ENCODE data around the gene CEACAM18.

DNA sequence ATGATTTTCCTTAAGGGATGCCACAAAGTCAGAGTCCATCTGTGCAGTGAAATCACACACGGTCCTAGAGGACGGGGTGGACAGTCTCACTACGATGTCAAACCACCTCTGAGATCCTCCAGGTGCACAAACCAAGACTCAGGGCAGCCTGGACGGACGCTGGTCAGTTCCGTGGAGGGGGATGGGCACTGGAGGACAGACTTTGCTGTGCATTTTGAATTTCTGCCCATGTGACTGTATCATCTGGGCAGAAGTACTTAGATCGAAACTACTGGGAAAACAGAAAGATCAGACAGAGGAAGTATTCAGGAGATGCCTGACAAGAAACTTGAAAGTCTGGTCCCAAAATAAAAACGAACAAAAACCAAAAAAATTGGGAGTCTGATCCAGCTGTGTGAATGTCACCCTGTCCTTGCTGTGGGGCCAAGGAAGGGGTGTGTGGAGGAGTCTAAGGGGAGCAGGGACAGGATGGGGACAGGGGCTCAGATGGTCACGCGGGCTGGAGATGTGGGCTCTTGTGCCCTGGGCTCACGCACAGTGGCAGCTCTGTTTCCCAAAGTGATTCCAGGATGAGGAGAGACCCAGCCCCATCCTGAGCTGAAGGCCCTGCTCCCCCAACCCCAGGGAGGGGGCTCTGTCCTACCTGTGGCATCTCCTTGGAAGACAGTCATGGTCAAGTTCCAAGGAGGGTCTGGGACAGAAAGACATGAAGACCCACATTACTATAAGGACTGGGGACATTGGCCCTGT is 21.6 kb upstream of the CEACAM18 start:
- TF ChIP-seq CREB1 (IDR thresholded peaks at IDR 0.05; ENCODE audit: low read depth) = no peak
- TF ChIP-seq EGR1 (IDR thresholded peaks at IDR 0.05) = no peak
- TF ChIP-seq RAD21 (IDR thresholded peaks at IDR 0.05; ENCODE audit: low read depth) = no peak
- TF ChIP-seq FOXM1 (IDR thresholded peaks at IDR 0.05; ENCODE audit: borderline replicate concordance, low read depth) = no peak
- no peak for TF ChIP-seq ZBTB7A (IDR thresholded peaks at IDR 0.05; ENCODE audit: low read depth)
- TF ChIP-seq TAF1 (IDR thresholded peaks at IDR 0.05; ENCODE audit: low read depth) = no peak

Measured in Ishikawa (cell line).